H9 (cell line): ENCODE results near the gene FOXK1. TPM values are rescaled to one million over a fixed set of nuclear protein-coding genes. Genes with fewer than 3 reads are reported as not detected.

ENCODE experiments used
- DNase-seq: peaks from one replicate; pipeline ENCODE4 v3.0.0-alpha.2; 2017
- H2AFZ ChIP-seq: one replicate; pipeline ENCODE4 v1.6.1; 2013; ENCODE audit warnings: mild to moderate bottlenecking, low read length, control low read depth, moderate library complexity
- H2AK5ac ChIP-seq: 2 replicates; pipeline ENCODE4 v1.6.1; 2013; ENCODE audit warnings: low read length, control low read depth, mixed read lengths; ENCODE audit not compliant: insufficient read length
- H2BK120ac ChIP-seq: one replicate; pipeline ENCODE4 v1.6.1; 2013; ENCODE audit warnings: low read depth, mild to moderate bottlenecking, low read length, control low read depth, inconsistent platforms; ENCODE audit not compliant: poor library complexity, severe bottlenecking
- H2BK12ac ChIP-seq: 2 replicates; pipeline ENCODE4 v1.6.1; 2013; ENCODE audit warnings: low read length, control low read depth, mixed read lengths, low read depth; ENCODE audit not compliant: insufficient read length
- H2BK15ac ChIP-seq: 2 replicates; pipeline ENCODE4 v1.6.1; 2013; ENCODE audit warnings: low read depth, low read length, control low read depth
- H2BK20ac ChIP-seq: one replicate; pipeline ENCODE4 v1.6.1; 2013; ENCODE audit warnings: low read depth, mild to moderate bottlenecking, low read length, control low read depth, inconsistent platforms; ENCODE audit not compliant: poor library complexity, severe bottlenecking
- H2BK5ac ChIP-seq: 2 replicates; pipeline ENCODE4 v1.6.1; 2013; ENCODE audit warnings: low read length, control low read depth, mixed read lengths; ENCODE audit not compliant: insufficient read length
- H3K14ac ChIP-seq: 2 replicates; pipeline ENCODE4 v1.6.1; 2013; ENCODE audit warnings: low read length, control low read depth; ENCODE audit not compliant: insufficient read depth
- H3K18ac ChIP-seq: 2 replicates; pipeline ENCODE4 v1.6.1; 2013; ENCODE audit warnings: low read depth, mild to moderate bottlenecking, mixed read lengths, low read length, control low read depth; ENCODE audit not compliant: insufficient read length
- H3K23ac ChIP-seq: 2 replicates; pipeline ENCODE4 v1.6.1; 2013; ENCODE audit warnings: low read length, control low read depth, mixed read lengths, low read depth; ENCODE audit not compliant: insufficient read length
- H3K23me2 ChIP-seq: 2 replicates; pipeline ENCODE4 v1.6.1; 2013; ENCODE audit warnings: low read depth, mild to moderate bottlenecking, mixed read lengths, low read length, control low read depth; ENCODE audit not compliant: insufficient read length, poor library complexity, severe bottlenecking
- H3K27ac ChIP-seq: 2 replicates; pipeline ENCODE4 v1.5.1; 2013; ENCODE audit warnings: low read length, control low read depth, mixed read lengths, low read depth; ENCODE audit not compliant: insufficient read length
- H3K27me3 ChIP-seq: 2 replicates; pipeline ENCODE4 v1.6.1; 2013; ENCODE audit warnings: low read length, control low read depth, inconsistent platforms; ENCODE audit not compliant: insufficient read depth
- H3K4ac ChIP-seq: 2 replicates; pipeline ENCODE4 v1.6.1; 2013; ENCODE audit warnings: low read depth, mild to moderate bottlenecking, control low read depth, inconsistent platforms, low read length, moderate library complexity
- H3K4me1 ChIP-seq: 2 replicates; pipeline ENCODE4 v1.6.1; 2013; ENCODE audit warnings: low read length, control low read depth, inconsistent platforms; ENCODE audit not compliant: insufficient read depth
- H3K4me2 ChIP-seq: 2 replicates; pipeline ENCODE4 v1.6.1; 2013; ENCODE audit warnings: low read length, control low read depth, mixed read lengths; ENCODE audit not compliant: insufficient read length, insufficient read depth
- H3K56ac ChIP-seq: 2 replicates; pipeline ENCODE4 v1.6.1; 2013; ENCODE audit warnings: low read depth, mild to moderate bottlenecking, mixed read lengths, low read length, control low read depth; ENCODE audit not compliant: insufficient read length
- H3K79me1 ChIP-seq: 2 replicates; pipeline ENCODE4 v1.6.1; 2013; ENCODE audit warnings: low read depth, mild to moderate bottlenecking, moderate library complexity, low read length, control low read depth, inconsistent platforms; ENCODE audit not compliant: insufficient read depth, poor library complexity, severe bottlenecking
- H3K79me2 ChIP-seq: 2 replicates; pipeline ENCODE4 v1.6.1; 2013; ENCODE audit warnings: low read length, control low read depth, inconsistent platforms; ENCODE audit not compliant: insufficient read depth
- H3K9ac ChIP-seq: 2 replicates; pipeline ENCODE4 v1.6.1; 2013; ENCODE audit warnings: low read length, control low read depth, mixed read lengths; ENCODE audit not compliant: insufficient read length; ENCODE audit errors: extremely low read depth
- H3K9me3 ChIP-seq: one replicate; pipeline ENCODE4 v1.6.1; 2013; ENCODE audit warnings: low read depth, low read length, inconsistent platforms; ENCODE audit not compliant: control insufficient read depth
- H3T11ph ChIP-seq: one replicate; pipeline ENCODE4 v1.6.1; 2013; ENCODE audit warnings: mild to moderate bottlenecking, low read length, control low read depth, inconsistent platforms
- H4K20me1 ChIP-seq: one replicate; pipeline ENCODE4 v1.6.1; 2013; ENCODE audit not compliant: control insufficient read depth, insufficient read length, insufficient read depth
- H4K5ac ChIP-seq: 2 replicates; pipeline ENCODE4 v1.6.1; 2013; ENCODE audit warnings: low read depth, mild to moderate bottlenecking, mixed read lengths, low read length, control low read depth; ENCODE audit not compliant: insufficient read length
- H4K8ac ChIP-seq: replicated peaks from 2 replicates; pipeline ENCODE4 v1.6.1; 2013; ENCODE audit warnings: low read length, control low read depth, mixed read lengths, low read depth; ENCODE audit not compliant: insufficient read length
- H4K91ac ChIP-seq: 2 replicates; pipeline ENCODE4 v1.6.1; 2013; ENCODE audit warnings: low read depth, mild to moderate bottlenecking, moderate library complexity, mixed read lengths, low read length, control low read depth; ENCODE audit not compliant: insufficient read length
- H3K27ac Mint-ChIP-seq, 3 experiments: 2 replicates in 2 of 3; 3 replicates in 1 of 3; pipeline ENCODE4 v1.8.0; 2020 to 2021; ENCODE audit warnings: mixed read lengths in 3 of 3, mild to moderate bottlenecking in 1 of 3, moderate library complexity in 1 of 3
- H3K27me3 Mint-ChIP-seq: 2 replicates; pipeline ENCODE4 v1.8.0; 2021; ENCODE audit warnings: low read depth, mild to moderate bottlenecking, moderate library complexity, mixed read lengths
- H3K36me3 Mint-ChIP-seq, 3 experiments: 2 replicates in 2 of 3; 3 replicates in 1 of 3; pipeline ENCODE4 v1.8.0; 2020 to 2021; ENCODE audit warnings: low read depth in 3 of 3, mixed read lengths in 3 of 3; ENCODE audit not compliant: insufficient read depth in 1 of 3
- H3K4me1 Mint-ChIP-seq, 2 experiments: 2 replicates each; pipeline ENCODE4 v1.8.0; 2020; ENCODE audit warnings: mixed read lengths in 2 of 2
- H3K4me3 Mint-ChIP-seq, 2 experiments: 2 replicates in 1 of 2; 3 replicates in 1 of 2; pipeline ENCODE4 v1.8.0; 2020 to 2021; ENCODE audit warnings: mild to moderate bottlenecking in 2 of 2, mixed read lengths in 2 of 2, moderate library complexity in 1 of 2
- H3K9me3 Mint-ChIP-seq, 2 experiments: 2 replicates in 1 of 2; 3 replicates in 1 of 2; pipeline ENCODE4 v1.8.0; 2020; ENCODE audit warnings: mild to moderate bottlenecking in 2 of 2, mixed read lengths in 2 of 2, moderate library complexity in 1 of 2
- CTCF ChIP-seq: fragments of 200-600 bp; sonication (generic); conservative IDR thresholded peaks from 3 replicates; pipeline ENCODE4 v1.8.0; 2021; ENCODE audit warnings: antibody characterized with exemption, mild to moderate bottlenecking
- WGBS: extraction: QIAGEN DNeasy Blood & Tissue Kit; methylation state at CpG from one replicate; pipeline ENCODE4 v1.1.7; 2013; ENCODE audit warnings: missing lambda C conversion rate, low lambda C conversion rate, mixed read lengths; ENCODE audit not compliant: insufficient read length; ENCODE audit errors: extremely low coverage; 5-methylcytosine and 5-hydroxymethylcytosine counted together
- total RNA-seq: library from RNA; stranded (reverse); gene quantifications from 2 replicates; pipeline ENCODE4 v1.2.1, GENCODE V29; 2021

The FOXK1 gene
- total RNA-seq, 1 experiment from 2014 or later: 14.4 TPM

GRCh38 chr7:4788627-4789189, 106.6 kb downstream of the FOXK1 start:
- H2AFZ ChIP-seq: no peak overlapping the region
- no peak overlapping the region for H4K91ac ChIP-seq
- no peaks in the 10 kb centered on the region for H3K79me2 ChIP-seq
- no peak overlapping the region for H3K23ac ChIP-seq
- no peak overlapping the region for H3K18ac ChIP-seq
- no peak overlapping the region for H2BK15ac ChIP-seq
- no peak overlapping the region for H2BK5ac ChIP-seq
- no peak overlapping the region for H2AK5ac ChIP-seq
- no peak overlapping the region for H2BK20ac ChIP-seq
- no peak overlapping the region for H3K9ac ChIP-seq
- Mint-ChIP-seq H3K27me3 (no peaks in the 10 kb centered on the region), H3K9me3 (no peaks in the 10 kb centered on the region), H3K36me3 (peaks cover 0 to 19% (median 4%) of the 10 kb centered on the region in 3 experiments; a peak in 4 of 7 replicates), H3K27ac (no peak overlapping the region), H3K4me3 (no peak overlapping the region), H3K4me1 (no peaks in the 10 kb centered on the region)
- TF ChIP-seq CTCF: no peak
- DNase-seq: no peak
- no peak overlapping the region for H4K5ac ChIP-seq
- no peaks in the 10 kb centered on the region for H3K4me1 ChIP-seq
- no peak overlapping the region for H3K14ac ChIP-seq
- H2BK120ac ChIP-seq: no peak overlapping the region
- no peaks in the 10 kb centered on the region for H3K27me3 ChIP-seq
- H3K23me2 ChIP-seq: peaks cover 5% of the 10 kb centered on the region
- H3K27ac ChIP-seq: no peak overlapping the region
- H3T11ph ChIP-seq: no peak overlapping the region
- no peaks in the 10 kb centered on the region for H4K20me1 ChIP-seq
- H3K4ac ChIP-seq: no peak overlapping the region
- no peaks in the 10 kb centered on the region for H3K79me1 ChIP-seq
- no peak overlapping the region for H4K8ac ChIP-seq
- H3K9me3 ChIP-seq: no peaks in the 10 kb centered on the region
- H2BK12ac ChIP-seq: no peak overlapping the region
- H3K56ac ChIP-seq: no peak overlapping the region
- no CpG with 5 or more reads among the region's 27 CpGs for WGBS
- no peak overlapping the region for H3K4me2 ChIP-seq
